SK-N-SH (cell line): ENCODE measurements around the gene ACSL6. TPM values are rescaled to one million over a fixed set of nuclear protein-coding genes. Genes with fewer than 3 reads are reported as not detected.

Experiments used
- CTCF ChIA-PET: fragments of 300-600, 350-600 bp; formaldehyde crosslinking; extraction: SDS; loops from one replicate; lab custom pipeline; 2021; lab: Yijun Ruan, JAX
- POLR2A ChIA-PET: fragments of 350-600 bp; sonication (Branson Sonifier 250); formaldehyde crosslinking; extraction: SDS; loops from one replicate; lab custom pipeline; 2020; ENCODE audit warnings: antibody characterized with exemption, inconsistent platforms; lab: Yijun Ruan, JAX
- DNase-seq: peaks from one replicate; pipeline ENCODE4 v3.0.0; 2012
- H2AFZ ChIP-seq: fragments of 200-600 bp; sonication (generic); 2 replicates; pipeline ENCODE4 v1.8.1; 2016; ENCODE audit warnings: antibody characterized with exemption, mild to moderate bottlenecking, low read depth
- H3F3A ChIP-seq: fragments of 200-600 bp; sonication (generic); replicated peaks from 2 replicates; pipeline ENCODE3; 2016; ENCODE audit warnings: antibody characterized with exemption, mild to moderate bottlenecking; ENCODE audit not compliant: insufficient read depth
- H3K27ac ChIP-seq, 2 experiments: fragments of 200-500 bp in 1 of 2; fragments of 200-600 bp in 1 of 2; sonication (Bioruptor generic) in 1 of 2; sonication (generic), shearing (Covaris generic) in 1 of 2; 2 replicates each; pipeline versions ENCODE4 v1.5.1 to v1.6.1; 2014 to 2016; ENCODE audit warnings: low read depth in 2 of 2, inconsistent platforms in 1 of 2, low read length in 1 of 2, mild to moderate bottlenecking in 1 of 2, mixed read lengths in 1 of 2
- H3K27me3 ChIP-seq: fragments of 200-600 bp; sonication (generic), shearing (Covaris generic); 2 replicates; pipeline ENCODE4 v1.6.1; 2016; ENCODE audit warnings: mixed run types; ENCODE audit not compliant: insufficient read depth
- H3K36me3 ChIP-seq, 2 experiments: fragments of 200-500 bp in 1 of 2; fragments of 200-600 bp in 1 of 2; sonication (Bioruptor generic) in 1 of 2; sonication (generic) in 1 of 2; replicated peaks in 1 of 2; 2 replicates each; pipeline versions ENCODE3 to v1.5.1; 2014 to 2016; ENCODE audit warnings: low read length in 1 of 2, mild to moderate bottlenecking in 1 of 2; ENCODE audit not compliant: insufficient read depth in 2 of 2, control insufficient read depth in 1 of 2
- H3K4me1 ChIP-seq, 2 experiments: fragments of 200-500 bp in 1 of 2; fragments of 200-600 bp in 1 of 2; sonication (Bioruptor generic) in 1 of 2; sonication (generic), shearing (Covaris generic) in 1 of 2; 2 replicates each; pipeline versions ENCODE4 v1.5.1 to v1.6.1; 2014 to 2016; ENCODE audit warnings: low read depth in 1 of 2, low read length in 1 of 2, mixed run types in 1 of 2; ENCODE audit not compliant: insufficient read depth in 2 of 2, control insufficient read depth in 1 of 2
- H3K4me2 ChIP-seq: fragments of 200-600 bp; sonication (generic), shearing (Covaris generic); 2 replicates; pipeline ENCODE4 v1.6.1; 2017; ENCODE audit warnings: mixed run types
- H3K4me3 ChIP-seq, 2 experiments: fragments of 200-500 bp in 1 of 2; fragments of 200-600 bp in 1 of 2; sonication (Bioruptor generic) in 1 of 2; sonication (generic), shearing (Covaris generic) in 1 of 2; 2 replicates each; pipeline versions ENCODE4 v1.5.1 to v1.8.1; 2014 to 2016; ENCODE audit warnings: low read depth in 2 of 2, inconsistent platforms in 1 of 2, low read length in 1 of 2, mild to moderate bottlenecking in 1 of 2, mixed read lengths in 1 of 2, moderate library complexity in 1 of 2
- H3K79me2 ChIP-seq: fragments of 200-600 bp; sonication (generic); 2 replicates; pipeline ENCODE4 v1.8.1; 2017; ENCODE audit warnings: mild to moderate bottlenecking; ENCODE audit not compliant: insufficient read depth
- H3K9ac ChIP-seq: fragments of 200-600 bp; sonication (generic); 2 replicates; pipeline ENCODE4 v1.6.1; 2017; ENCODE audit warnings: mixed run types
- H3K9me2 ChIP-seq: fragments of 200-600 bp; sonication (generic); 2 replicates; pipeline ENCODE4 v1.6.1; 2017; ENCODE audit warnings: mixed run types
- H3K9me3 ChIP-seq: fragments of 200-600 bp; sonication (generic); 2 replicates; pipeline ENCODE4 v1.6.1; 2017; ENCODE audit warnings: mixed run types, mild to moderate bottlenecking, moderate library complexity
- H4K20me1 ChIP-seq: fragments of 200-600 bp; sonication (generic); 2 replicates; pipeline ENCODE4 v1.6.1; 2017; ENCODE audit warnings: mild to moderate bottlenecking, mixed run types; ENCODE audit not compliant: insufficient read depth
- EP300 ChIP-seq, 2 experiments: IDR thresholded peaks; 2 replicates each; pipeline versions ENCODE4 v1.4.0 to v1.6.1; 2012; ENCODE audit warnings: borderline replicate concordance in 1 of 2, low read depth in 1 of 2, low read length in 1 of 2
- EZH2phosphoT487 ChIP-seq: fragments of 200-600 bp; sonication (generic); IDR thresholded peaks from 2 replicates; pipeline ENCODE4 v1.6.1; 2017; ENCODE audit warnings: low read depth, mixed run types, mild to moderate bottlenecking, antibody characterized with exemption, moderate library complexity, borderline replicate concordance
- FOSL2 ChIP-seq: IDR thresholded peaks from 2 replicates; pipeline ENCODE4 v1.4.0; 2012; ENCODE audit warnings: low read depth, mild to moderate bottlenecking, moderate library complexity, borderline replicate concordance
- FOXJ3 ChIP-seq: sonication (generic); formaldehyde crosslinking; IDR thresholded peaks from 2 replicates; pipeline ENCODE4 v1.5.1; 2020; ENCODE audit warnings: mild to moderate bottlenecking, missing genetic modification reagents
- JUND ChIP-seq: IDR thresholded peaks from 2 replicates; pipeline ENCODE4 v1.4.0; 2012
- MEF2A ChIP-seq: IDR thresholded peaks from 2 replicates; pipeline ENCODE4 v1.4.0; 2012; ENCODE audit warnings: low read depth, borderline replicate concordance
- NRF1 ChIP-seq: IDR thresholded peaks from 2 replicates; pipeline ENCODE4 v1.6.1; 2012; ENCODE audit warnings: low read depth, mild to moderate bottlenecking, low read length
- POLR2AphosphoS5 ChIP-seq: IDR thresholded peaks from 2 replicates; pipeline ENCODE4 v1.6.1; 2012; ENCODE audit warnings: low read depth, low read length
- RAD21 ChIP-seq: IDR thresholded peaks from 2 replicates; pipeline ENCODE4 v1.6.1; 2012; ENCODE audit warnings: mild to moderate bottlenecking, low read length
- RCOR1 ChIP-seq: fragments of 150-350 bp; IDR thresholded peaks from 2 replicates; pipeline ENCODE4 v1.6.1; 2017; ENCODE audit warnings: antibody characterized with exemption, low read length
- SIN3A ChIP-seq: IDR thresholded peaks from 2 replicates; pipeline ENCODE4 v1.6.1; 2012; ENCODE audit warnings: low read depth, mild to moderate bottlenecking, low read length, moderate library complexity, borderline replicate concordance
- SMC3 ChIP-seq: IDR thresholded peaks from 2 replicates; pipeline ENCODE4 v1.6.1; 2012; ENCODE audit warnings: low read depth, low read length, improper control_type of control experiment
- TAF1 ChIP-seq: IDR thresholded peaks from 2 replicates; pipeline ENCODE4 v1.6.1; 2012; ENCODE audit warnings: low read depth, mild to moderate bottlenecking, low read length, moderate library complexity, borderline replicate concordance
- TEAD4 ChIP-seq: IDR thresholded peaks from 2 replicates; pipeline ENCODE4 v1.4.0; 2012; ENCODE audit warnings: mild to moderate bottlenecking, borderline replicate concordance; ENCODE audit not compliant: insufficient read depth
- YY1 ChIP-seq: IDR thresholded peaks from 2 replicates; pipeline ENCODE4 v1.4.0; 2012; ENCODE audit warnings: low read depth, mild to moderate bottlenecking
- WGBS: methylation state at CpG from one replicate; pipeline ENCODE4 v1.1.6; 2017; ENCODE audit warnings: low lambda C conversion rate; 5-methylcytosine and 5-hydroxymethylcytosine counted together
- polyA plus RNA-seq, 3 experiments: library from polyadenylated mRNA; depleted of rRNA; stranded (reverse); fragments of >200 nt; gene quantifications; 2 replicates each; pipeline ENCODE4 v1.2.3, GENCODE V29; 2012
- TF ChIP-seq, protein P1 (sequence below): IDR thresholded peaks from 2 replicates; pipeline ENCODE4 v1.6.1; 2012; ENCODE audit warnings: mild to moderate bottlenecking, low read depth, low read length, moderate library complexity
- TF ChIP-seq, protein P2 (sequence below): fragments of 150-350 bp; IDR thresholded peaks from 2 replicates; pipeline ENCODE4 v1.6.1; 2016; ENCODE audit warnings: mild to moderate bottlenecking, low read depth, low read length
- TF ChIP-seq, protein P3 (sequence below): IDR thresholded peaks from 2 replicates; pipeline ENCODE4; 2012
- TF ChIP-seq, protein P4 (sequence below): IDR thresholded peaks from 2 replicates; pipeline ENCODE4 v1.4.0; 2012; ENCODE audit warnings: low read depth, borderline replicate concordance
- TF ChIP-seq, protein P5 (sequence below): IDR thresholded peaks from 2 replicates; pipeline ENCODE4 v1.4.0; 2012; ENCODE audit warnings: low read depth

Gene ACSL6
- polyA plus RNA-seq, 1 of the 3 experiments (the other 2 are of a cell fraction): 0.46 TPM

DNA sequence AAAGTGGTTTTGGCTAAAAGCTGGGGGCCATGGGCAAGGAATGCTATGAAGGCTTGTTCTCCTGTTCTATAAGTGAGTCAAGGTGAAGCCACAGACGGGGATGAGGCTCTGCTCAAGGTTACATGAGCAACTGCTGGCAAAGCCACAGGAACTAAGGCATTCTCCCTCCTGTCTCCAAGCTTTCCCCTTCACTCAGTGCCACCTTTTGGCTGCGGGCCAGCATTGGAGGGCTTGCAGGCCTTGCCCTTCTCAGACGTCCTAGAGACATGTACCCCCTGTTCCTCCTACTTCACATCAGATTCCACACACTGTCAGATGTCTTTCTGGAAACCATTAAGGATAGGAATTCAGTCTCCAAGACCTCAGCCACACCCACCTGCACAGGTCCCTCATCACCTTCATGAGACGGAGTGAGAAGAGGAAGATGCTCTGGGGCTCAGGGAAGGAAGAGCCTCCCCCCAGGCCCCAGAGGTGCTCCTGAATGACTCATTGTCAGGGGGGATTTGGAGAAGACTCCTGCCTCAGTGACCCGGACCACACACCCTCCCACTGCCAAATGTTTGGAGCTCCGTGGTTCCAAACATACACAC is 45.5 kb downstream of the ACSL6 start:
- H3K4me3 ChIP-seq: no peak overlapping the region
- CTCF ChIA-PET: no interaction called here
- H4K20me1 ChIP-seq: no peaks in the 10 kb centered on the region
- H3K4me2 ChIP-seq: no peak overlapping the region
- WGBS: 49% methylated on average over 4 of the region's 6 CpGs
- H3K9me2 ChIP-seq: no peaks in the 10 kb centered on the region
- H3K4me1 ChIP-seq: no peaks in the 10 kb centered on the region
- DNase-seq: no peak
- H3K36me3 ChIP-seq: no peaks in the 10 kb centered on the region
- H3F3A ChIP-seq: no peaks in the 10 kb centered on the region
- H3K9ac ChIP-seq: no peak overlapping the region
- H3K27me3 ChIP-seq: no peaks in the 10 kb centered on the region
- TF ChIP-seq, protein P1, sequence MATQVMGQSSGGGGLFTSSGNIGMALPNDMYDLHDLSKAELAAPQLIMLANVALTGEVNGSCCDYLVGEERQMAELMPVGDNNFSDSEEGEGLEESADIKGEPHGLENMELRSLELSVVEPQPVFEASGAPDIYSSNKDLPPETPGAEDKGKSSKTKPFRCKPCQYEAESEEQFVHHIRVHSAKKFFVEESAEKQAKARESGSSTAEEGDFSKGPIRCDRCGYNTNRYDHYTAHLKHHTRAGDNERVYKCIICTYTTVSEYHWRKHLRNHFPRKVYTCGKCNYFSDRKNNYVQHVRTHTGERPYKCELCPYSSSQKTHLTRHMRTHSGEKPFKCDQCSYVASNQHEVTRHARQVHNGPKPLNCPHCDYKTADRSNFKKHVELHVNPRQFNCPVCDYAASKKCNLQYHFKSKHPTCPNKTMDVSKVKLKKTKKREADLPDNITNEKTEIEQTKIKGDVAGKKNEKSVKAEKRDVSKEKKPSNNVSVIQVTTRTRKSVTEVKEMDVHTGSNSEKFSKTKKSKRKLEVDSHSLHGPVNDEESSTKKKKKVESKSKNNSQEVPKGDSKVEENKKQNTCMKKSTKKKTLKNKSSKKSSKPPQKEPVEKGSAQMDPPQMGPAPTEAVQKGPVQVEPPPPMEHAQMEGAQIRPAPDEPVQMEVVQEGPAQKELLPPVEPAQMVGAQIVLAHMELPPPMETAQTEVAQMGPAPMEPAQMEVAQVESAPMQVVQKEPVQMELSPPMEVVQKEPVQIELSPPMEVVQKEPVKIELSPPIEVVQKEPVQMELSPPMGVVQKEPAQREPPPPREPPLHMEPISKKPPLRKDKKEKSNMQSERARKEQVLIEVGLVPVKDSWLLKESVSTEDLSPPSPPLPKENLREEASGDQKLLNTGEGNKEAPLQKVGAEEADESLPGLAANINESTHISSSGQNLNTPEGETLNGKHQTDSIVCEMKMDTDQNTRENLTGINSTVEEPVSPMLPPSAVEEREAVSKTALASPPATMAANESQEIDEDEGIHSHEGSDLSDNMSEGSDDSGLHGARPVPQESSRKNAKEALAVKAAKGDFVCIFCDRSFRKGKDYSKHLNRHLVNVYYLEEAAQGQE: no peak
- TF ChIP-seq, protein P2, sequence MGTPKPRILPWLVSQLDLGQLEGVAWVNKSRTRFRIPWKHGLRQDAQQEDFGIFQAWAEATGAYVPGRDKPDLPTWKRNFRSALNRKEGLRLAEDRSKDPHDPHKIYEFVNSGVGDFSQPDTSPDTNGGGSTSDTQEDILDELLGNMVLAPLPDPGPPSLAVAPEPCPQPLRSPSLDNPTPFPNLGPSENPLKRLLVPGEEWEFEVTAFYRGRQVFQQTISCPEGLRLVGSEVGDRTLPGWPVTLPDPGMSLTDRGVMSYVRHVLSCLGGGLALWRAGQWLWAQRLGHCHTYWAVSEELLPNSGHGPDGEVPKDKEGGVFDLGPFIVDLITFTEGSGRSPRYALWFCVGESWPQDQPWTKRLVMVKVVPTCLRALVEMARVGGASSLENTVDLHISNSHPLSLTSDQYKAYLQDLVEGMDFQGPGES: no peak
- no peak for TF ChIP-seq SIN3A
- no peak for TF ChIP-seq TEAD4
- TF ChIP-seq TAF1: no peak
- TF ChIP-seq SMC3: no peak
- no peak for TF ChIP-seq FOXJ3
- no peak for TF ChIP-seq EP300 (IDR thresholded peaks at IDR 0.05; ENCODE audit: borderline replicate concordance in 1 of 2, low read depth in 1 of 2, low read length in 1 of 2)
- TF ChIP-seq, protein P3, sequence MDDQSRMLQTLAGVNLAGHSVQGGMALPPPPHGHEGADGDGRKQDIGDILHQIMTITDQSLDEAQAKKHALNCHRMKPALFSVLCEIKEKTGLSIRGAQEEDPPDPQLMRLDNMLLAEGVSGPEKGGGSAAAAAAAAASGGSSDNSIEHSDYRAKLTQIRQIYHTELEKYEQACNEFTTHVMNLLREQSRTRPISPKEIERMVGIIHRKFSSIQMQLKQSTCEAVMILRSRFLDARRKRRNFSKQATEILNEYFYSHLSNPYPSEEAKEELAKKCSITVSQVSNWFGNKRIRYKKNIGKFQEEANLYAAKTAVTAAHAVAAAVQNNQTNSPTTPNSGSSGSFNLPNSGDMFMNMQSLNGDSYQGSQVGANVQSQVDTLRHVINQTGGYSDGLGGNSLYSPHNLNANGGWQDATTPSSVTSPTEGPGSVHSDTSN: no peak
- TF ChIP-seq, protein P4, sequence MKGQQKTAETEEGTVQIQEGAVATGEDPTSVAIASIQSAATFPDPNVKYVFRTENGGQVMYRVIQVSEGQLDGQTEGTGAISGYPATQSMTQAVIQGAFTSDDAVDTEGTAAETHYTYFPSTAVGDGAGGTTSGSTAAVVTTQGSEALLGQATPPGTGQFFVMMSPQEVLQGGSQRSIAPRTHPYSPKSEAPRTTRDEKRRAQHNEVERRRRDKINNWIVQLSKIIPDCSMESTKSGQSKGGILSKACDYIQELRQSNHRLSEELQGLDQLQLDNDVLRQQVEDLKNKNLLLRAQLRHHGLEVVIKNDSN: no peak
- no peak for TF ChIP-seq YY1
- TF ChIP-seq EZH2phosphoT487: no peak
- no peak for TF ChIP-seq JUND
- no peak for TF ChIP-seq FOSL2
- TF ChIP-seq MEF2A: no peak
- no peak for TF ChIP-seq RAD21
- TF ChIP-seq POLR2AphosphoS5: no peak
- no peak for TF ChIP-seq NRF1
- TF ChIP-seq, protein P5, sequence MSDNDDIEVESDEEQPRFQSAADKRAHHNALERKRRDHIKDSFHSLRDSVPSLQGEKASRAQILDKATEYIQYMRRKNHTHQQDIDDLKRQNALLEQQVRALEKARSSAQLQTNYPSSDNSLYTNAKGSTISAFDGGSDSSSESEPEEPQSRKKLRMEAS: no peak
- no peak for TF ChIP-seq RCOR1
- H3K79me2 ChIP-seq: no peaks in the 10 kb centered on the region
- H3K9me3 ChIP-seq: no peaks in the 10 kb centered on the region
- H2AFZ ChIP-seq: no peak overlapping the region
- H3K27ac ChIP-seq: no peak overlapping the region
- POLR2A ChIA-PET: no interaction called here
